HG02840 (cell line): Measurements from ENCODE around the gene FBXW8.

Experiments
- ATAC-seq: cut with Tn5 transposase; IDR thresholded peaks from one replicate; pipeline ENCODE4 v1.9.1; 2021; ENCODE audit warnings: mild to moderate bottlenecking, moderate library complexity, moderate number of reproducible peaks; ENCODE audit not compliant: unreplicated experiment, low FRiP score

FBXW8 gene

DNA sequence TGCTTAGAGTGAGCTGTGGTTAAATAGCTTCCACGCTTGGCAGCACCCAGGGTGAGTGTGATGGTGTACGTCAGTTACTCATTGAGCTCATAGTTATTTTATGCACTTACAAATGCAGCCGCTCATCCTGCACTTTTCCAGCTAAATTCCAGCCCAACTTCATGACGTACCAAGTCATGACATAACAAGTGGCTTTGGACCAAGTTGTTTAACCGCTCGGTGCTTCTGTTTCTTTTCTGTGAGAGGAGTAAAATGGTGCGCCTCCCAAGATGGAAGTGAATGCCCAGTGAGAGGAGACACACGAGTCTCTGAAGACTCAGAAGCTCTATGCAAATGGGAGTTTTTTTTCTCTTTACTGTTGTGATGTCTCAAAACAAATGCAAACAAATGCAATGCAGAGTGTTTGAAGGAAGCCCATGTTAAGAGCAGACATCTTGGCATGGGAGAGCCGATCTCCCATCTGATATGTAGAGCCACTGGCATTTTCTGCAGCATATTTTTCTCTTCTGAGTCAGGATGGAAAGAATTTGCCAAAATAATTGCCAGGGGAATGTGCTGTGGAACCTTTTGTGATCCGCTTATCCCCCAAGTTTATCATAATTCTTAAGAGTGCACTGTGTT, 72.2 kb downstream of the FBXW8 start:
- no peak for ATAC-seq

DNA sequence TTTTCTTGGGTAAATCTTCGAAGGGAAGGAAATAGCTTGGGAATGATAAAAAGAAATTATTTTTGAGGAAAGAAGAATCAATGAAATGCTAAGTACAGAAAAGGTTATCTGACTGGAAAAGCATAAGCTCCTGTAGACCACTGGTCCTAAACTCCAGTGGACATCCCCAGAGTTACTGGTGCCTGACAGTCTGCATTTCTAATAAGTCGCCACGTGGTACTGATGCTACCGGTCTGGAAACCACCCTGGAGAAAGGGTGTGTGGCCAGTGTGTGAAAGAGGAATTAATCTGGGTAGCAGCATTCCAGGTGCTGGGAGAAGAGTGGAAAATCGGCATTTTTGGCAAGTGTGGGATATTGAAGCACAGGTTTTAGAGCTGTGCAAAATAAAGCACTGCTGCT, 73.3 kb downstream of the FBXW8 start:
- ATAC-seq = no peak

DNA sequence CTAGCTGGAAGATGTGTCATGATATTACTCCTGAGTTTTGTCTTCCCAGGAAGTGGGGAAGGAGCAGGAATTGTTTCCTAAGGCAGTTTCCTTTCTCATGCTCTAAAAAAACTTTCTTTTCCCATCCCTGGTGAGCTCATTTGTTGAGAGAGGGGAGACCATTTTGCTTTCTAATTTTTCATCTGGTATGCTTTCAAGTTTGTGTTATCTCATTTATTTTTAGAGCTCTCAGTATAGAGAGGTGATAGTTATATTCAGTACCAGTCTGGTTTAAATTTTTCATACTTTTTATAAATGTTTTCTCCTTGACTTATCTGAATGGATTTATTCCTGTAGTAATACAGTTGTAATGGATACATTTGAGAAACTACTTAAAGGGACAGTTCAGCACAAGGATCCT, 79.6 kb downstream of the FBXW8 start:
- no peak for ATAC-seq

DNA sequence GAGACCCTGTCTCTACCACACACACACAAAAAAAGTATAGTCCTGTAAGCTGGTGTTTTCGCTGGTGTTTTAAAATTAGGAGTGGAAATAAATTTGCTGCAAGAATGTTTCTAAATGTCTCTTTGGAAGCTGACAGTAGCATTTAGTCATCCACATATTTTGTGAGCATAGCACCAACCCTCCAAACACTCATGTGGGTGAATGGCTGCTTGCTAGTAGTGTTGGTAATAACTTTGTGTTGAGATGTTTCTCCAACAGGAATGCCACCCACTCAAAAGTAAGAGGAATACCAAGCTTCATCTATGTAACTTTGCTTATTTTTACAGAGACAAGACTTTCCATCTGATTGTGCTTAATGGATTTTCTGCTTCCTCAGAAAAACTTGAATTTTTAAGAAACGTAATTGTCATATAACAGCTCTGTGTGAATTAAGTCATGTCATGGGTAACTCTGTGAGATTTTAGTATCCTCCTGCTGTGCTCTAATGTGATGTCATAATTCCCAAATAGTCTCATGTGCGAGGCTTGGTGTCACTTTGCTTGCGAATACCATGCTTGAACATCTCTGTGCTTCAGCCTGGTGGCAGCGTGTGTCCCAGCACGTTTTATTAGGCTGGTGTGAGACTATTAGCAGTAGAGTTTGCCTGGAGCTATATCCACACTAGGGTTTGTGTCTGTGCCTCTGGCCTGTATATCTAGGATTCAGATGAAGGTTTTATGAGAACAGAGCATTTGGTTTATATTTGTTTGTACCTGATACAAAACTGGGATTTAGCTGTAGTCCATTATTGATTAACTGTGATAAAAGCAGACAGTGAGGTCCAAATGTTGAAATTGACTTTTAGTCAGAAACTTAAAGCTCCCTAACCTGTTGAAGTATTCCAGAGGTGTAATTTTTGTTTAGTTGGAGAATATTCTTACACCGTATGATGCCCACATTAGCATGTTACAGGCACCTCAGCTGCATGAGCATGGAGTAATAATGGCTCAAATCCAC, 80.5 kb downstream of the FBXW8 start:
- no peak for ATAC-seq

DNA sequence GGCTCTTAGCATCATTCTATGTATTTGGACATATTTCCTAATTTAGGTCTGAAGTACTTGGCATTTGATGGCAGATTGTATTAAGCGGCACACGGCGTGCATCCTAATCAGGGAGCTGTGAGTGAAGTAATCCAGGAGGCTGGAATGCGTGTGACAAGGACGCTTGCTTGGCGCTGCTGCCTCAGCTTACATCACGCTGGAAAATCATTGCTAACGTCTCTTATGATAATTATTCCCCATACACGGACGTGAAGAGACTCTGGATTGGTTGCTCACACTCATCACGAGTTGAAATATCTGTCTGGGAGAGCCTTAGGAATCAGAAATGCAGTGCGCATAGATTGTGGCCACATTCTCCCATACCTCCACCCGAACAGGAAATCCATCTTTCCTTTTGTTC, 85.3 kb downstream of the FBXW8 start:
- no peak for ATAC-seq

DNA sequence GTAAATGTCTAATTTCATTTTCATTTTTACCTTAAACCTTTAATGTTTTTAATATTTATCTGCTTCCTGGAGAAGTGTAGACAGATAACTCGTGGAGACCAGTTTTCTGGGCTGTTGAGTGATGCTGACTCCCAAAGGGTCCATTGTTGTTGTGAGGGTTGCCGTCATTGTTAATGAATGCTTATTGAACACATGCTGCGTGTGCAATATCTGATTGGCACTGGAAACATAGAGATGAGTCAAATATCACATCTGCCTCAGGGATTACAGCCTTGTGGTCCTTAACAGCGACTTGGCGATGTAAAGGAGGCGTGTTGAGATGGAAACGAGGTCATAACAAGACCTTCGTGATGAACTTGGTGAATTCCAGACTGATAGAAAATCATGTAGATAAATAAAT, 85.9 kb downstream of the FBXW8 start:
- ATAC-seq = no peak

DNA sequence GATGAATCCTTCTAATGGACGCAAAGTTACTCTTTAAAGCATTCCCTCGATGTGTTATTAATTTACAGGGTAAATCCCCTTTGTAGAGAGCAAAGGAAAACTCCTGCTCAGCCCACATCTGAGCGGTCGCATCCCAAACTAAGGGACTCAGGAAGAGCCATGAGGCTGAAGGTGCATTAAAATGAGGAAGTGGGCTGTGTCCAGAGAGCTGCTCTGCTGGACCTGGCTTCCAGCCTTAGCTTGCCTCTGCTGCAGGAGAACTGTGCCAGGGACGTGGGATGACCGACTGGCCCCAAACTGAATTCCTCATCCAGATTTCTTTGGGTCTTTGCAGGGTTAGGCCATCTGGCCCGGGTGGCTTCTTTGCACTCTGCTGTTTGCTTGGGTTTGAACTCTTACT, 88.3 kb downstream of the FBXW8 start:
- no peak for ATAC-seq

DNA sequence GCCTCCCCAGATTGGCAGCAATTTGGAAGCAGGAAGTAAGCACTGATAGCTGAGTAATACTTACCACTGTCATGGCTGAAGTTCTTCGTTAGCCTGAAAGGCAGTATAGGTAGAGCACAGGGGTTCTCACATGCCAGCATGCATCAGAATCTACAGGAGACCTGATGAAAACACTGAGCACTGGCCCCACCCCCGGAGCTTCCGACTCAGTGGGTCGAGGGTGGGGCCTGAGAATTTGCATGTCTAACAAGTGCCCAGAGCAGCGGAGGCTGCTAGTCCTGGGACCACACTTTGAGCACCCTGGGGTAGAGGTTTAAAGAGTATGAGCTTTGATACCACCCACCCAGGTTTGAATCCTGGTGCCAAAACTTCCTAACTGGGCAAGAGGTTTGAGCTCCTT, 89.6 kb downstream of the FBXW8 start:
- ATAC-seq = no peak

DNA sequence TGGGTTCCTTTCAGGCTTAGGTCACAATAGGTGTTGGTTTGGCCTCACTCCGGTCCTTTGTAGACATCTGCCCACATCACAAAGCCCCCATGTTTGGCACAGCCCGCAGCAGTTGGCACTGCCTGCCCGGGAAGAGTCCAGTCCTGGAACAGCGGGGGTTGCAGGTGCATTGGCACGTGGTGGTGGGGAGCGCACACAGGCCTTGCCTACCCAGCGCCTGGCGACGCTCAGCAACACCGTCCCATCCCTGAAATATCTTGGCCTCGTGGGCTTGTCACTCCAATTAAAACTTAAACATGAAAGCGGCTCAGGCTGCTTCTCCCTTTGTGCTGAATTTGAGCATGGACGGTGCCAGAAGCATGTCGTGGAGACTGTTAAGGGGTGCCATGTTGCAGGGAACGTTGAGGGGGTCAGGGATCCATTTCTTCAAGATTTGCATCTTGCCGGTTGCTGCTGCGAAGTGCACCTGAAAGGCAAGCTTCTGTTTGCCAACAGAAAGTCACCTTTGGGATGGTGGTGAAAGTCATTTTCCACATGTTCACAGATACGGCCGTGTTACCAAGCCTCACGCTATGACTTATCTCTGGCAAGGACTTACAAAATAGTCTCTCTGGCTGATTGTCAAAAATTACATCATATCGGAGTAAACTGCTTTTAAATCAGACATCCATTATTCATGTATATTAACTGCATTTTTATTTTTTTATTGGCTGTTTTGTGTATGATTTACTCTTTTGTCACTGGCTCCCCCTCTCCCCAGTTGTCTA, 91.5 kb downstream of the FBXW8 start:
- no peak for ATAC-seq

DNA sequence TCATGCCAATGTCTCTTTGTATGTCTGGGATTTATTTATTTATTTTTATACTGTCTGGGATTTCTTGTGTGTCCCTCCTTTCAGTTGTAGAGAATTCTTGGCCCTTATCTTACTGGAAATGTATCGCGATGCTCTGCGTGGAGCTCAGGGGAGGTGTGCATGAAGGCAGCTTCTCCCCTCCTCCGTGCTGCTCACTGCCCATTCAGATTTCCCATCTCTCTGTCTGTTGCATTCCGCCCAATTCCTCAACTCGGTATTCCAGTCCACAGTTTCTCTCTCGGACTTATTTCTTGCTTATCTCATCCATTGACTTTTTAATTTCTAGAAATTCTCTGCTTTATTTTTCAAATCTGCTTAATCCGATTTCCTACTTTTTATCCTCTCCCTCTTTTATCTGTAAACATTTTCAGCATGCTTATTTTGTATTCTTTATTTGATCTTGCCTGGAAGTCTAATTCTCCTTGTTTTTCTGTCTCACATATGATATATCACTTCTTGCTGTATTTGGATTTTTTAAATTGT, 93.2 kb downstream of the FBXW8 start:
- no peak for ATAC-seq

DNA sequence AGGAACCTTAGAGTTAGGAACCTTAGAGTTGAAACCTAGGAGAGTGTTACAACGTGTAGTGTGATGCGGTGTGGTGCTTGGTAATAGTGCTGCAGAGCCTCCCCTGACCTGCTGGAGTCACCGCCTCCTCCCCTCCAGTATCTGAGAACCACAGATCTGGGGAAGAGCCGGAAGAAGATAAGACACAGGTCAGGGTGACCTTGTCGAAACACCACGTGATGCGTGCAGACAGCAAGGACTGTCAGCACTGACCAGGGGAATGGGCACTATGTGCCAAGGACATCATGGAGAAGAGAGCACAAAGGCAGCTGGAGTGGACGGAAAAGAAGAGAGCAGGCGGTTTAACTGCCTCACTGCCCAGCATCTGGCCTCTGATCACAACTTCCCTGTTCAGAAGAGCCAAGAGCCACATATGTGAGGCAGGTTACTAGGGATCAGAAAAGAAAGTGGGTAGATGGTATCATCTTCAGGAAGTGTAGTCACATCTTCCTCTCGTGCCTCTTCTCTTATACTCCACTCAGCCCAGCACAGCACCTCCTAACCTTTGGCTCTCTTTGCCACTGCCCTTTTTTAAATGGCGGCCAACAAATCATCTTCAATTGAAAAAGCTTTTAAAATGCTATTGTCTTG, 94.8 kb downstream of the FBXW8 start:
- no peak for ATAC-seq

DNA sequence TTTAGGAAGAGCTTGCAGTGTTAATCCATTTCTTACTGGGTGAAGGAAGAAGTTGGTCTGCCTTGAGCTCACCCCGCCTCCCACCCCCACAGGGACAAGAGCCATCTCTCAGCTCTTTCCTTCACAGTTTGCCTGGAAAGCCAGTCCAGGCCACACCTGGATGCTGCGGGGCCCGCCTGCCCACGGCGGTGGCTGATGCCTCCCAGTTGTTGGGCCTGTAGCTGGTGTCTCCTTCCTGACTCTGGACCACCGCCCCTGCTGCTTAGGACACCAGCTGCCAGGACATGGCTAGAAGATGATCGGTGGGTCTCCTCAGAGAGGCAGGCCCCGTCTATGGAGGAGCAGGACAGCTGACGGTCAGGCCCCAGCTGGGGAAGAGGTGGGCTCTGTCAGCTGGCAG, 95.6 kb downstream of the FBXW8 start:
- ATAC-seq = no peak

DNA sequence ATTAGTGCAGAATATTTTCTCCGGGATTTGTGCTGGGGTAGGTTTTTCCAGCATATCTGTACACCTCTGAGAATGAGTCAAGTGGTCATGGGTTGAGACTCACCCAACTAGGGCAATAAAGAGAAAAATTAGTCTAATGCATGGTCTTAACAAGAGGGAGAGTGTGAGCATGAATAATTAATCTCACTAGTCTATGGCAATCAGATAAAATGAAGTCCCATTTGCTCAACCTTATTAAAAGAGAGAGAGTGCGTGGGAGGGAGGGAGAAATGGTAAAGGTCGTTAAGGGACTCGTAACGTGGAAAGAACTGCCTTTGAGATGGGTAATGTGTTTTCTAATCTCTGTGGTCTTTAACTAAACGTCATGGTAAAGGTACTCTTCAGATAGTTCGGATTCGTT, 96.8 kb downstream of the FBXW8 start:
- ATAC-seq = no peak

DNA sequence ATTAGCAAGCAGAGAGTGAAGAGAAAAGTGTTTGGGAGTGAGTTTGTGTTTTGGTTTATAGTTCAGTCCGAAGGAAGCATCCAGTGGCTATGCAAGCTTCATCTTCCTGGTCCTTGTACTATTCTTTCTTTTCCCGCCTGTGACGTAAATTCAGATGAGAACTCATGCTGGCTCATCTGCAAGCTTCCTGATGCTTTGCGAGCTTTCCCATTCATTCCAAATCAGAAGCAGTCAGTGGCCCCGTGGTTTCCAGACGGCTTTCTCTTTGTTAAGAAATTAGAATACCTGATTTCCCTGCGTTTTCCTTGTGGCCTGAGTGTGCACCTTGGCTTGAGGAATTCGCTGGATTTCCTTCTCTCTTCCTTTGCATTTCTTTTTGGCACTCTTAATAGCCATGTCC, 99.0 kb downstream of the FBXW8 start:
- no peak for ATAC-seq

DNA sequence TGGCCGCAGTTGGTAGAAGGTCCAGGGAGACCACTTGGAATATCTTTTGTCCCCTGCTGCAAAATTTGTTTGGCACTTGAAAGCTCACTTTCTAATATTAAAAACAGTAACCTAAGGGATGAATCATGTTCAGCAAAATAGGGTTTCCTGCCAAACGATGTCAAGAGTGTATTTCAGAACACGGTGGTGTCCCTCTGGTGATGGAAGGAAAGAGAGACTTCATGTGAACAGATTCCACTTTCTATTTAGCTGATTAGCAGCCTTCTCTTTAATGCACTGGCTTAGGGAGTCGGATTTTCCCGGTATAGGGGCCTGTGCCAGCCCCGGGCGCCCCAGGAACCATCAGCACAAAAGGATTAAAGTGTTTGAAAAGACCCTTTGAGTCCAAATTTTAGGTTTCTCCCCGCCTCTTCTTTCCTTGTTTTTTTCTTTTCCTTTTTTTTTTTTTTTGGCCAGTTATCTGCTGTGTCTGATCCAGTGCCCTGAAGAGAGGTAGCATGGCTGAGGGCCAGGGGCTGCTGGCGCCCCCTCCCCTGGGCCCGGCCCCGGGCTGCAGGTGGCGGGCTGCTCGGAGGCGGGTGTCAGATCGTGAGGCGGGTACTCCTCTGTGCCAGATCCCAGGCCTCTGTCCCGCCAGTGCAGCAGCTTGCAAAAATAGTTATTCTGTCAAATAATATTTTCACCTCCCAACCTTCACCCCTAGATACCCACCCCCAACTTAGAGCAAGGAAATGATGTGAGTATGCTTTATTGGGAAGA, 100.1 kb downstream of the FBXW8 start:
- ATAC-seq = no peak

DNA sequence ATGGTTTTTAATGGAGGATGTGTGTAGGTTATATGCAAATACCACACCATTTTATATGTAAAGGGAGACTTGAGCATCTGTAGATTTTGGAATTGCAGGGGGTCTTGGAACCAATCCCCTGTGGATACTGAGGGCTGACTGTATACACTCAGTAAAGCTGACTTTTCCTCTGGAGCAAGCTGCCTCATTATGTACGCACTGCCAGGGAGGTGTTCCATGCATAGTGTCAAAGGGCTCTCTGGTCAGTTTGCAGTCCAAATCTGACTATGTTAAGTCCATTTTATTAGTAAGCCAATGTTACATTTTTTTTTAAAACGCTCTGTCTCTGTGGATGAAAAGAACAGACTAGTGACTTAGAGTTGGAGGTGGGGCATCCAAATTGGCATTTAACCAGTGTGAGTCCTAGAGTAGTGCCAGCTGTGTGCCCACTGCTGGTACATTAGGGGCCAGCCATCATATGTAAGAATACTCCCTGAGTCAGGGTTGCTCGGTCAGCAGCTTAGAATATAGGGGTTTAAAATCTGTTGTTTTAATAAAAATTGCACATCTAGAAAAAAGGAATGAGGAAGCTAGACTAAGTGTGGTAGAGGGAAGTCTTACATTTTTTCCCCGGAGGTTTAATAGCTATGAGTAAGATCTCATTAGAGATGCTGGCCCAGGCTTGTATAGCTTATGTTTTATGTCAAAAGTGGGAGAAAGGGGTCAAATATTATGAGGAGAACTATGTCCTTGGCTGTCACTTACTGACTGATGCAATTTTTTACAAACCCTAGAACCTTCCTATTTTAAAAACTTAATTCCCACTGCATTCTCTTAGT, 101.4 kb downstream of the FBXW8 start:
- no peak for ATAC-seq

DNA sequence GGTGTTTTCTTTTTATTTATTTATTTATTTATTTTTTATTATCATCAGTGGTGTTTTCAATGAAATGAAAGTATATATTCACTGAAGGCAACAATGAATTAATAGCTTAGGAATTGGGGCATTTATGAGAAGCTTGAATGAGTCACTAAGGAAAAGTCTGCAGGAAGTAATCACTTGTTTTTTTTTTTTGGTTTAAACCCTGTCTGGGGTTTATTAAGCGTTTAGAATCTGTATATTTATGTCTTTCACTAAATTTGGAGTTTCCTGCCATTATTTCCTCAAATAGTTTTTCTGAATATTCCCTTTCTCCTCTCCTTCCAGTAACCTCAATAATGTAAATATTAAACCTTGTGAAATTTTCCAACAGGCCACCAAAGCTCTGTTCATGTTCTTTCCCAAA, 103.0 kb downstream of the FBXW8 start:
- no peak for ATAC-seq

DNA sequence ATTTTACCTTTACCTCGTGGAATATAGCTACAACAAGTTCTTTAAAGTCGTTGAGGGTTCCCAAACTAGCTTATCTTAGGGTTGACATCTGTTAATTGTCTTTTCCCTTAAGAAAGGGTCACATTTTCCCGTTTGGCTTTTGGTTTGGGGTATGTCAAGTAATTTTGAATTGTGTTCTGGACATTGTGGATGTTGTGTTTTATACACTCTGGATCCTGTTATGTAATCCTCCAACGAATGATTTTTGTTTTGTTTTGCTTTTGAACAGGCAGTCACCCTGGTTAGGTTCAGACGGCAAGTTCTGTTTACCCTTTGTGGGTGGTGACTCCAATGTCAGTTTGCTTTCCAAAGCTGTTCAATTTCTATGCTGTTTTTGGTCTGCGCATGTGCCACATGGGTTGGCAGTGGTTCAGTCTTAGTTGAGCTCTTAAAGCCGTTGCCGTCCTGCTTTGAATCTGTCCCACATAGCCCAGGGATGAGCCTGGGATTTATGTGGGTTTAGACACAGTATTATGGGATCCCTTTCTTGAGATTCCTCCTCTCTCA, 103.7 kb downstream of the FBXW8 start:
- no peak for ATAC-seq

DNA sequence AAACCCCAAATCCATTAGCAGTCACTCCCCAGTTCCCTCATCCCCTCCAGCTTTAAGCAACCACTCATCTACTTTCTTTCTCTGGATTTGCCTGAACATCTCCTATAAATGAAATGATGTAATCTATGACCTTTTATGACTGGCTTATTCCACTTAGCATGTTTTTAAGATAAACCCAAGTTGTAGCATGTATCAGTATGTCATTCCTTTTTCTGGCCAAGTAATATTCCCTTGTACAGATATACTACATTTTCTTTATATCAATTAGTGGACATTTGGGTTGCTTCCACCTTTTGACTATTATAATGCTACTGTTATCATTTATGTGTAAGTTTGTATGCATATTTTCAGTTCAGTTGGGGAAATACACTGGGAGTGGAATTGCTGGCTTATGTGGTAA, 105.1 kb downstream of the FBXW8 start:
- no peak for ATAC-seq
